KOPT-K1 (cell line): ENCODE data around the gene SVOPL.
"Not testable (repeated sequence)": the region's sequence is repeated elsewhere in the genome, so short reads cannot be mapped to it uniquely, and the experiment has no call there.

Experiments
- H3K27ac ChIP-seq: fragments of 200-600 bp; sonication (generic); 2 replicates; pipeline ENCODE4 v1.5.1; 2016; ENCODE audit warnings: antibody characterized with exemption, mild to moderate bottlenecking, low read depth, low read length; ENCODE audit not compliant: poor library complexity, severe bottlenecking
- H3K36me3 ChIP-seq: fragments of 200-600 bp; sonication (generic); 2 replicates; pipeline ENCODE4 v1.5.1; 2017; ENCODE audit warnings: antibody characterized with exemption, mild to moderate bottlenecking, low read length, moderate library complexity; ENCODE audit not compliant: insufficient read depth
- H3K9me3 ChIP-seq: fragments of 200-600 bp; sonication (generic); 2 replicates; pipeline ENCODE4 v1.5.1; 2017; ENCODE audit warnings: antibody characterized with exemption, low read length, mild to moderate bottlenecking; ENCODE audit not compliant: insufficient read depth, poor library complexity, severe bottlenecking

SVOPL gene, protein sequence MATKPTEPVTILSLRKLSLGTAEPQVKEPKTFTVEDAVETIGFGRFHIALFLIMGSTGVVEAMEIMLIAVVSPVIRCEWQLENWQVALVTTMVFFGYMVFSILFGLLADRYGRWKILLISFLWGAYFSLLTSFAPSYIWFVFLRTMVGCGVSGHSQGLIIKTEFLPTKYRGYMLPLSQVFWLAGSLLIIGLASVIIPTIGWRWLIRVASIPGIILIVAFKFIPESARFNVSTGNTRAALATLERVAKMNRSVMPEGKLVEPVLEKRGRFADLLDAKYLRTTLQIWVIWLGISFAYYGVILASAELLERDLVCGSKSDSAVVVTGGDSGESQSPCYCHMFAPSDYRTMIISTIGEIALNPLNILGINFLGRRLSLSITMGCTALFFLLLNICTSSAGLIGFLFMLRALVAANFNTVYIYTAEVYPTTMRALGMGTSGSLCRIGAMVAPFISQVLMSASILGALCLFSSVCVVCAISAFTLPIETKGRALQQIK

DNA sequence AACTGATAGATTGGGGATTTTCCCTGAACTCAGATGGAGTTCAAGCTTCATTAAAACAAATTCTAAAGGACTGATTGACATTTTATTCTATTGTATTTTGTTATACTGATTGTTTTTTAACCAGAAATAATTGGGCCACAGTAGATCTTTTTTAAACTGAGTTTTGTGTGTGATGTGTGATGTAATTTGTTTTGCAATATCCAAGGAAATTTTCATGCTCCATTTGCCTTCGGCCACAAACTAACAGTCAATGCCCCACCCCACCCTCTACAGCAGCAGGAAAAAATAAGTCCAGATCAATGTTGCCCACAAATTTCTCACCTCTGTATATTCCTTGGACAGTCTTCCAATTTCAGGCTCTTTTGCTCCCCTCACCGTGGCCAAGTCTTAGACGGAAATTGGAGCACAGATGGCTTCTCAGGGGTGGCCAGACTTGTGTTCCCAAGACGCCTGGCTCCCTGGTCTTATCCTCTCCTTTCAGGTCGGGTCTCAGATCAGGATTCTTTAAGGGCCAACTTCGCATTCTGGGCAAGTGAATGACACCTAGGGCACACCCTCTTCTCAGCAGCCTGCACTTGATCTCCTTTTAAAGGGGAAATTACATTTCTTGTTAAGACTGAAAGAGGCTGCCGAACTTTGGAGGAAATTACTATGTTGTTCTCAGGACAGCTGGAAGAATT lies at the start of gene SVOPL:
Gene SVOPL (minus strand): TSS at position 506 of the 680 bp plus-strand sequence. CDS start 22,317 bp downstream, outside the sequence.
- Histone ChIP-seq H3K9me3 (no peaks in the 10 kb centered on the region), H3K36me3 (no peaks in the 10 kb centered on the region), H3K27ac (no peak within 1 kb of the TSS)

DNA sequence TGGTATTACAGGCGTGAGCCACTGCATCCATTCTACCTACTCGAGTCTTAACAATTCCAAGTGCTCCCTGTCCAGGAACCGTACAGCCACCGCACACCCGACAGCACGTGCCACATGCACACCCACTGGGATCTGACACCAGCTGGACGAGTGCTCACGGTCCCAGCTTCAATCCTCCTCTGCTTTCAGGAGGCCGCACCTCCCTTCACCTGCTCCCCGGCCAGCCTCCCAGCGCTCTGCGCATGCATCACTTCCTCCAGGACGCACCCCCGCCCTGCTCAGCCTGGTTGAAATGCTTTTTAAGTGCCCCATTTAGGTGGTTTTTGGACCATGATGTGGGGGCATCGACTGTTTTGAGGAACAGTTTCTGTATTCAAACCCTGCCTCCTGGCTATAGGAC lies 49.3 kb upstream of the SVOPL start:
- Histone ChIP-seq H3K27ac (peak overlapping the region; percentile 94), H3K36me3 (no peaks in the 10 kb centered on the region), H3K9me3 (no peaks in the 10 kb centered on the region)

DNA sequence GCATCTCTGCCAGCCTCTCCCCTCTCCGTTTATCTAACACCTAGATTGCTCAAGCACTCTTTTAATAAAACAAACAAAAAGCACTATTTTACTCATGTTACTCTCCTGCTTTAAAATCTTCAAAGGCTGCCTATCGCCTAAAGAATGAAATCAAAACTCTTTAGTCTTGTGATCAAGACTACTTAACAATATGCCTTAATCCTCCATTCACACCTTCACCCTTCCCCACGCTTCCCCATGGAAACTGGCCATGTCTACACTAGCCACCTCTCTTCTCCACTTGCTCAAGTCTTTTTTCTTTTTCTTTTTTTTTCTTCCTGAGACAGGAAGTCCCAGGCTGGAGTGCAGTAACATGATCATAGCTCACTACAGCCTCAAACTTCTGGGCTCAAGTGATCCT lies 48.8 kb upstream of the SVOPL start:
- H3K27ac ChIP-seq = peak overlapping the region; percentile 94
- H3K9me3 ChIP-seq = no peaks in the 10 kb centered on the region
- no peaks in the 10 kb centered on the region for H3K36me3 ChIP-seq

DNA sequence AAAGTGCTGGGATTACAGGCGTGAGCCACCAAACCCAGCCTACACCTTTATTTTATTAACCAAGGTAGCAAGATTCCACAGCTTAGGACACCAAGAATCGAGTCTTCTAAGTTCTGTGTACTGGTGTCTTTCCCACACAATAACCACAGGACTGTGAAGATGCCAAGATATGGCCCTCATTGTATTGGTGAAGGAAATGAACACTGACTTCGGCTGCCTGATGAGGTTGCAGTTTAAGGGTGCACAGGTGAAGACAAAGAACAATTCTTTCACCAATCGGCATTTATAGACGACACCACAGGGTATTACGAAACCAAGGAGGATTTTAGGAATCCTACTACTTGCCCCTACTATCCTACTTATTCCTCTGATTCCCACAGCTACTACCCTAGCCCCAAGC lies 47.5 kb upstream of the SVOPL start:
- peak overlapping the region; percentile 94 for H3K27ac ChIP-seq
- no peaks in the 10 kb centered on the region for H3K9me3 ChIP-seq
- H3K36me3 ChIP-seq = no peaks in the 10 kb centered on the region

DNA sequence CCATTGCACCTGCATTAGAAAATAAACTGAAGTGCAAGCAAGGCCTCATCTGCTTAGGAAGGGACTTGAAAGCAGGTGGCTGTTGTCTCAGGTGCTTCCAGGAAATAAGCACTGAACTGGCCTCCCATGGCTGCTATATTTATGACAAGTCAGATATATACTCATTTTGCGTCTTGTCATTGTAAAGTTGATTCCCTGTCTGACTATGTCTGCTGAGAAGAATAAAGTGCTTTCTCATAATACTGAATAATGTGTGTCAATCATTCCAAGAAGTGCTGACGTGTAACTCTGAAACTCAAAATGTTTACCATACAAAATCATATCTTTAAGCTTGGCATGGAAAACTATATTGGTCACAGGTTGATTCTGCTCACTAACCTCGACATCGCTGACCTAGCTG lies 44.9 kb upstream of the SVOPL start:
- Histone ChIP-seq H3K27ac (peak overlapping the region; percentile 94), H3K36me3 (peaks cover 5% of the 10 kb centered on the region; the same call in 1 of the 2 replicates), H3K9me3 (no peaks in the 10 kb centered on the region)

DNA sequence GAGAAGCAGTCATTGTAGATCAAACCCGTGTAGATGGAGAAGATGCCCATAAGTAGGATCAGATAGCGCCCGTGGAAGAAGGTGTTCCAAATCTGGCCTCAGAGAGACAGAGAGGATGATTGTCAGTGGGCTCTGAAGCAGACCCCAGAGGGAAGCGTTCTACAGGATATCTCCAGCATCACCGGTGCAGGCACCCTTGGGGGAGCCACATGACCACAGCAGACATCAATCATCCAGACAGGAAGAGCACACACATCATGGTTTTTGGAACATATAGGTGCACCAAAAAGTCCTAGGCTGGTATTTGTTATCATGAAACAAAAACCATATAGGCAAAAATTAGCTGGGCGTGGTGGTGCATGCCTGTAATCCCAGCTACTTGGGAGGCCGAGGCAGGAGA lies 44.0 kb upstream of the SVOPL start:
- Histone ChIP-seq H3K36me3 (peaks cover 6% of the 10 kb centered on the region; the same call in 1 of the 2 replicates), H3K9me3 (no peaks in the 10 kb centered on the region), H3K27ac (peak overlapping the region; percentile 30)

DNA sequence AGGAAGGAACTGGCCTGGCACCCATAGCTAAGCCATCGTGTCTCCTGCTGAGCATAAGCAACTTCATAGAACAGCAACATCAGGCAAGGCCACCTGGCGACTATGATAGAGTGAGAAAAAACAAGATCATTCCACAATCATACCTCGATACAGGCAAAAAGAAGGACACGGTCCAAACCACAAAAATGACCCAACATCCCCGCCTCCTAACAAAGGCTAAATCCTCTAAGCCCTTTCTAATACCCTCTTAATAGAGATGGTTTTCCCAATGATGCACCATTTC lies 40.2 kb upstream of the SVOPL start:
- Histone ChIP-seq H3K27ac (no peak overlapping the region), H3K36me3 (peaks cover 6% of the 10 kb centered on the region; the same call in 1 of the 2 replicates), H3K9me3 (peaks cover 7% of the 10 kb centered on the region)

DNA sequence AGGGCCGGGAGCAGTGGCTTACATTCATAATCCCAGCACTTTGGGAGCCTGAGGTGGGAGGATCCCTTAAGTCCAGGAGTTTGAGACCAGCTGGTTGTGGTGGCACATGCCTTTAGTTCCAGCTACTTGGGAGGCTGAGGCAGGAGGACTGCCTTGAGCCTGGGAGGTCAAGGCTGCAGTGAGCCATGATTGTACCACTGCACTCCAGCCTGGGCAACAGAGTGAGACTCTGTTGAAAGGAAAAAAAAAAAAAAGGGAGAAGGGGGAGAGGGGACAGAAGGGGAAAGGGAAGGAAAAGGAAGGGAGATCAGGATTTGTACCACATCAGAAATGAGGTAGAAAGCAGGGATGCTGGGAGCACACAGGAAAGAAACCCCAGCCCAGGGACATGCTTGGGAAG lies 38.7 kb upstream of the SVOPL start:
- peak overlapping the region; percentile 53 for H3K27ac ChIP-seq
- peaks cover 6% of the 10 kb centered on the region; the same call in 1 of the 2 replicates for H3K36me3 ChIP-seq

DNA sequence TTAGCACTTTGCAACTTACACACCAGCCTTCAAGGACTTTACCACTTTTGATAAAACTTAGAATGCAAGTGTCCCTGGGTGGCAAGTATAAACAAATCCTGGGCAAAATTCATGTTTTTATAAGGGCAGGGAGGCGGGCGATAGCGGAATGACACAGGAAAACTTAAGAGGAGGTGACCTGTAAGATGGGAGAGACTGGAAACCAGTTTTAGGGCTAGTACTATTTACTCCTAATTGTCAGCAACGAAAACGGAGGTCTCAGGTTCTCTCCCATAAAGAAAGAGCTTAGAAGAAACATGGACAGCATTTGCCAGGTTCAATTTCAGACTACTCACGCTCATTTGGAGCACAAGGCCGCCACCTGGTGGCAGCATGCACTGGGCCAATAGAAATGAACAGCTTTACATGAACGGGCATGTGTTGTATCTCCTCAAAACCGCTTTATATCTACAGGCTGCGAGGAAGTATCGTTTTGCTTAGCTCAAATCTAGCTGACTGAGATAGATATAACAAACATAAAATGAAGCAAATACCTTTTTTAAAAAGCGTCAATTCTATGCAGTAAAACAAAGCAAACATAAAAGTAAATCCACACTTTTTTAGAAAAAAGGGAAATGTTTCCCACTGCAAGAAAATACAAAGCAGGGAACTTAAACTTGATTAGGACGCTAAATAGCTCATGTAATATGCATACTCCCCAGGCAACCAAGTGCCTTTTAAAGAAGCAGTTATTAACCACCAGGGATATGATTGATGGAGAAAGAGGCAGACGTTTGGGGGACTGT lies 37.6 kb upstream of the SVOPL start:
- peak overlapping the region; percentile 53 for H3K27ac ChIP-seq
- peaks cover 7% of the 10 kb centered on the region for H3K9me3 ChIP-seq
- peaks cover 6% of the 10 kb centered on the region; the same call in 1 of the 2 replicates for H3K36me3 ChIP-seq

More for the DNA sequence above, 38.7 kb upstream of the SVOPL start:
- H3K9me3 ChIP-seq = peaks cover 7% of the 10 kb centered on the region

DNA sequence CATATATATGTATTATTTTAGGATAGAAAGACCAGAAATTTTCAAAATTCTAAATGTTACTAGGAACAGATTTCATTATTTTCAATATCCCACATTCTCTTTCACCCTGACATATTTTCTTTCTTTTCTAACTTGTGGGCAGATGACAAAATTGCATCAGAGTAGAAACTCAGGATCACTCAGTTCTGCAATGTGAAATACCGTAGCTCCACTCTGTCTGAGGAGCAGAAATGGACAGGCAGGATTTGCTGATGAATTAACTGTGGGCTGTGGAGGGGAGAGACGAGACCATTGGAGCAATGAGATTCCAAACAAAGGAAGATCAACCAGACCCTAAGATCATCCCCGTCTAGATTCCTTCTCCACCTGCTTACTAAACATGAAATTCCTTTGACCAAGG lies 37.0 kb upstream of the SVOPL start:
- peaks cover 7% of the 10 kb centered on the region for H3K9me3 ChIP-seq
- H3K27ac ChIP-seq = peak overlapping the region; percentile 53
- peaks cover 6% of the 10 kb centered on the region; the same call in 1 of the 2 replicates for H3K36me3 ChIP-seq

DNA sequence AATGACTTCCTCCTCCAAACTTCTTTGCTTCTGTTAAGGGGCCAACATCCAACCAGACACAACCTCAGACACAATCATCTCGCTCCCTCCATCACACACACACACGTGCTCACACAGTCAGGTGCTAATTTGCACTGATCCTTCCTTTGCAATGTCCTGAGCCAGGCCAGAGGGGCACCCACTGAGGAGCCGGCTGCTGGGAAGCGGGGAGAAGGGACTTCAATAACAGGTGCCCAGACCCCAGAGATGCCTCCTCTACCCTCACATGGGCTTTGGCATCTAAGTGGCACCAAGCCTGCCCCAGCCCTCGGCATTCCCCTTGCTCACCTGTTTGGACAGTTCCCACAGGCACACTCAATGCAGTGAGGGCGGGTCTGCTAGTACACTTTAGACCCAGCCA lies 34.2 kb upstream of the SVOPL start:
- Histone ChIP-seq H3K36me3 (peaks cover 6% of the 10 kb centered on the region; the same call in 1 of the 2 replicates), H3K9me3 (peaks cover 7% of the 10 kb centered on the region), H3K27ac (no peak overlapping the region)

DNA sequence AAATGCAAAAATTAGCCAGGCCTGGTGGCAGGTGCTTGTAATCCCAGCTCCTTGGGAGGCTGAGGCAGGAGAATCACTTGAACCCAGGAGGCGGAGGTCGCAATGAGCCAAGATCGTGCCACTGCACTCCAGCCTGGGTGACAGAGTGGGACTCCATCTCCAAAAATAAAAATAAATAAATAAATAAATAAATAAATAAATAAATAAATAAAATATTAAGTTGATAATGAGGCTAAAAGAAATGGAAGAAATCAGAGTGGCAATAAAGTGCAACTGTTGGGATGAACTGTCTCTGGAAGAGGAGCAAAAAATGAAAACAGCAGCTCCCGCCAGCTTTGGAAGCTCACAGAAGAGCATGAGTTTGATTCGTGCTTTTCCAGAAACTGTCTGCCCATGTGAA lies 30.6 kb upstream of the SVOPL start:
- H3K27ac ChIP-seq = not testable (repeated sequence)

DNA sequence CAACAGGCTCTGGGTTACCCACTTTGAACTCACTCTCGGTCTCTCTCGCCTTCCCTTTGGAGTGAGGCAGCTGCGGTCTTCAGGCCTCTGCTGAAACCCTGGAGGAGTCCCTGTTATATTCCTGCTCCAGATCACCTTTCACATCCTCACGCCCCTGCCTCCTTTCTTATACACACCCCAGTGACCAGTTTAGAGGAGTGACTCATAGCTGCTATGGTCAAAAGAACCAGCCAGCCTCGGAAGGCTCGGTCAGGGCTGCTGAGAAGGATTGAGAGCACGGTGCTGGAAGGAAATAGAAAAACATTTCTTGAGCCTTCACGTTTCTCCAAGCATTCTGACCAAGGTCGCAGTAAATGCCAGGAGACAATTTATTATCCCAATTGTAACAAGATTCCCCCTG lies 28.3 kb upstream of the SVOPL start:
- Histone ChIP-seq H3K27ac (no peak overlapping the region), H3K36me3 (peaks cover 24% of the 10 kb centered on the region; the same call in 1 of the 2 replicates), H3K9me3 (no peaks in the 10 kb centered on the region)

More for the DNA sequence above, 30.6 kb upstream of the SVOPL start:
- not testable (repeated sequence) for H3K9me3 ChIP-seq
- H3K36me3 ChIP-seq = peaks cover 24% of the 10 kb centered on the region; the same call in 1 of the 2 replicates

DNA sequence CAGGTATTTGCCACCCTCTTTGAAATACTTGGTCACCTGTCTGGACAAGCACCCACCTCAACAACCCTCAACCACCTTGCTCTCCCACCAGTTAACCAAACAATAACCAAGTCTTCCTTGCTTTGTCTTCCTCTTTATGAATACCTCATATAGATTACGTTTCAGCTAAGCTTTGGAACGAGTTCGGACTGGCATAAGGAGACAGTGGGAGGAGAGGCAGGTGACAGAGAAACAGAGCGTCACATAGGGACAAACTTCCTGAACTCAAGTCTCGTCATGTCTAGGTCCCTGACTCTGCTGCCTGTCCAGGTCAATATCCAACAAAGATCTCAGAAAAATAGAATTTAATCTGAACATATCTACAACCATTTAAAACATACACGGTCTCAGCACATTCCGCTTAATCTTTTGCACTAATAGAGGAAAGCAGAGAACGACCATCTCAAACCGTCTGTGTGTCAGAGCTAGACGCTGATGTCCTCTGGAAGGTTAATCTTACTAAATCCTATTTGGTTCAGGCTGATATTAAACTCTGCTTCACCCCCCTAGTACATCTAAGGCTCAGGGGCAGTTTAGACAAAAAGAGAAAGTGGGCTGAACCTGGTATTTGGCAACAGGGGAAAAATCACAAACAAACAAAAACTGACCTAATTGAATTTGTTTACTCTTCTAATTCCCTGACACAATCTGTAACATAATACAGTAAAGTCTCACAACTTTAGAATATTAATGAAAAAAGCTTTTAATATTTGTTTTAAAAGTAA lies 26.4 kb upstream of the SVOPL start:
- Histone ChIP-seq H3K9me3 (no peaks in the 10 kb centered on the region), H3K27ac (no peak overlapping the region), H3K36me3 (peaks cover 24% of the 10 kb centered on the region; the same call in 1 of the 2 replicates)
